NT2/D1 (cell line): ENCODE measurements around the gene LRRC47.

ENCODE experiments used
- SUZ12 ChIP-seq: IDR thresholded peaks from 2 replicates; pipeline ENCODE4 v1.6.1; 2011; ENCODE audit not compliant: insufficient read length, insufficient read depth; ENCODE audit errors: extremely low read depth
- YY1 ChIP-seq: IDR thresholded peaks from 2 replicates; pipeline ENCODE4 v1.6.1; 2011; ENCODE audit not compliant: insufficient read length, insufficient read depth
- ZNF274 ChIP-seq: IDR thresholded peaks from 2 replicates; pipeline ENCODE4 v1.6.1; 2011; ENCODE audit warnings: mild to moderate bottlenecking, low read depth, low read length

GRCh38 chr1:3747522-3747848, 48.8 kb downstream of the LRRC47 start:
- TF ChIP-seq YY1 (no peak), ZNF274 (no peak), SUZ12 (no peak)
